Measurements from ENCODE around the gene ARFIP1. TPM values are rescaled to one million over a fixed set of nuclear protein-coding genes. Genes with fewer than 3 reads are reported as not detected.
"Not testable (repeated sequence)": the region's sequence is repeated elsewhere in the genome, so short reads cannot be mapped to it uniquely, and the experiment has no call there.

The ARFIP1 gene, protein sequence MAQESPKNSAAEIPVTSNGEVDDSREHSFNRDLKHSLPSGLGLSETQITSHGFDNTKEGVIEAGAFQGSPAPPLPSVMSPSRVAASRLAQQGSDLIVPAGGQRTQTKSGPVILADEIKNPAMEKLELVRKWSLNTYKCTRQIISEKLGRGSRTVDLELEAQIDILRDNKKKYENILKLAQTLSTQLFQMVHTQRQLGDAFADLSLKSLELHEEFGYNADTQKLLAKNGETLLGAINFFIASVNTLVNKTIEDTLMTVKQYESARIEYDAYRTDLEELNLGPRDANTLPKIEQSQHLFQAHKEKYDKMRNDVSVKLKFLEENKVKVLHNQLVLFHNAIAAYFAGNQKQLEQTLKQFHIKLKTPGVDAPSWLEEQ
- total RNA-seq (2014; rRNA removed; shearing (Covaris generic)), result 39.7 and 52.7 TPM in 2 replicates

GRCh38 chr4:152779513-152780266 lies at the start of gene ARFIP1, which contains the start of gene TIGD4:
Gene ARFIP1, plus strand, starts transcription at chr4:152779954. Its CDS starts 49,680 bp downstream, at chr4:152829634.
Gene TIGD4, minus strand, starts transcription at chr4:152779730. Its CDS starts 8,726 bp downstream, at chr4:152771004.
- DNase-seq (ENCODE audit: low read depth), result peak; percentile 95

- DNase-seq (ENCODE audit: low read depth), result no peak
Observed at GRCh38 chr4:152731997-152732396, 47.8 kb upstream of the ARFIP1 start.

DNA sequence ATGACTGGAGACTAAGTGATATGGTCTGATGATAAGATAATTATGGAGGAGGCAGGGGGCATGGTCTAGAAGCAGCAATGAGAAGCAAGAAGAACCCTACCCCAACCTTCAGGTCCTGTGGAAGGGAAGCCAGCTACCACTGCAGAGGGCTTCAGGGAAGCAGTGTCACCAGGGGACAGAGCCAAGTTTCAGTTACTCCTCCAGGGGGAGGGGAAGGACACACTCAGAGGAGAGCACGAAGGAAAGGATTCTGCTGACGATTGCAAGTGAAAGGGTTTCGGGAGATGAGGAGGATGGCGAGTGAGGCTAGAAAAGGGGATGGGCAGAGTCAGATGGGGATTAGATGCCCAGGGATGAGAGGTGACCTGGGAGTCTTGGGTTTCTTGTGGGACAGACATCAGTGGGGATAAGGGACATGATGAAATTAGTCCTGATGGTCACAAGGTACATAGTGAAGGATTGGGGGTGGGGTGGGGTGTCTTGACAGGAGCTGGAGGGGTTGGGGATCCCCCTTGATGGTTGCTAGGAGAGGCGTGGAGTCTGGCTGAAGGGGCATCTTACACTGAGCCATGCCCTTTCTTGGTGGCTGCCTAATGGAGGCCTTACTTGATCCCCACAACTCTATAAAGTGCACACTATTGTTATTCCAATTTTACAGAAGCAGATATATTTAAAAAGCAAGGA lies 45.6 kb upstream of the ARFIP1 start:
- no peak for DNase-seq (ENCODE audit: low read depth)

GRCh38 chr4:152734699-152735050 lies 45.1 kb upstream of the ARFIP1 start:
- no peak for DNase-seq (ENCODE audit: low read depth)

- DNase-seq (ENCODE audit: low read depth), result peak; percentile 9
Observed at GRCh38 chr4:152735396-152735859, 44.3 kb upstream of the ARFIP1 start.

GRCh38 chr4:152735906-152736305 lies 43.8 kb upstream of the ARFIP1 start:
- no peak for DNase-seq (ENCODE audit: low read depth)

DNA sequence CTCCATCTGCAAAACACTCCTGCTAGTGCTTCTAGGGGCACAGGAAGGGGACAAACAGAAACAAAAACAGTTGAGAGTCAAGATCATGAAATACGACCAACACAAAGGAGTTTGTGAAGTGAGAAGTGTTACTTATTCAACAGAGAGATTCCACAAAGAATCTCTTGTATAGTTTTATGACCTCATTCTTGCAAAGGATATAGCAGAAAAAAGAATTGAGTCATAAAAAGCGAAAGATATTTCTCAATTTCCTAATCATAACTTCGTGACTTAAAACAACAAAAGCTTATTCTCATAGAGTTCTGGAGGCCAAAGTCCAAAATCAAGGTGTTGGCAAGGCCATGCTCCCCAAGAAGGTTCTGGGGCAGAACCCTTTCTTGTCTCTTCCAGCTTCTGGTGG lies 40.9 kb upstream of the ARFIP1 start:
- no peak for DNase-seq (ENCODE audit: low read depth)

DNA sequence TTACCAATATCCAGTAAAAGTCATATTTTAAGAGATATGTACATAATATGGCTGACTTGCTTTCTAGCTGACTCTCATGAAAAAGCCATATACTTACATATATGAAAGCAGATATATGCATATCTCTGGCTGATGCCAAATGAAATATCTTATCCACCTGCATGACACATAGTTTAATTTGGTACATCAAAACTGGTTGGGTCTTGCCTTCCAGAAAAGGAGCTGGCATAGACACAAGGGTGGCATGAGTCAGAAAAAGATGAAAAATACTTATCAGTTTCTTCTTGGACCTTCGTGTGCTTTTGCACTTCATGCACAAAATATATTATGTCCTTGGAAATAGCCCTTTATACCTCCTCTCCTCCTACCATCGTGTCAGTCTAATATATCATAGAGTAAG lies 32.3 kb upstream of the ARFIP1 start:
- DNase-seq (ENCODE audit: low read depth), result no peak

DNA sequence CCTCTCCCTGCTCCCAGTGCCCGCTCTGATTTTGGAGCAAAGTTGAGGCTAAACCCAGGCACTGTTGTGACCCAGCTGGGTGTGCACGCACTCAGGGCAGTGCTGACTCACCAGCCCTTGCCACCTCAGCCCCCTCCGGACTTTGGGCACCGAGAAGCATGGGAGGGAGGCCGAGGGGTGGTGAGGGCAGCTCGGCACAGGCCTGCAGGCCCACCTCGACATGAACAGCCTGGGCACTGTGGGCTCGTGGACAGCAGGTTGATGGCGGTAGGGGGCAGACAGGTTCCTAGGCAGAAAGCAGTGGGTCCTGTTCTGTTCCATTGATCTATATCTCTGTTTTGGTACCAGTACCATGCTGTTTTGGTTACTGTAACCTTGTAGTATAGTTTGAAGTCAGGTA lies 31.1 kb upstream of the ARFIP1 start:
- no peak for DNase-seq (ENCODE audit: low read depth)

GRCh38 chr4:152763796-152764195 lies 16.0 kb upstream of the ARFIP1 start:
- no peak for DNase-seq (ENCODE audit: low read depth)

DNA sequence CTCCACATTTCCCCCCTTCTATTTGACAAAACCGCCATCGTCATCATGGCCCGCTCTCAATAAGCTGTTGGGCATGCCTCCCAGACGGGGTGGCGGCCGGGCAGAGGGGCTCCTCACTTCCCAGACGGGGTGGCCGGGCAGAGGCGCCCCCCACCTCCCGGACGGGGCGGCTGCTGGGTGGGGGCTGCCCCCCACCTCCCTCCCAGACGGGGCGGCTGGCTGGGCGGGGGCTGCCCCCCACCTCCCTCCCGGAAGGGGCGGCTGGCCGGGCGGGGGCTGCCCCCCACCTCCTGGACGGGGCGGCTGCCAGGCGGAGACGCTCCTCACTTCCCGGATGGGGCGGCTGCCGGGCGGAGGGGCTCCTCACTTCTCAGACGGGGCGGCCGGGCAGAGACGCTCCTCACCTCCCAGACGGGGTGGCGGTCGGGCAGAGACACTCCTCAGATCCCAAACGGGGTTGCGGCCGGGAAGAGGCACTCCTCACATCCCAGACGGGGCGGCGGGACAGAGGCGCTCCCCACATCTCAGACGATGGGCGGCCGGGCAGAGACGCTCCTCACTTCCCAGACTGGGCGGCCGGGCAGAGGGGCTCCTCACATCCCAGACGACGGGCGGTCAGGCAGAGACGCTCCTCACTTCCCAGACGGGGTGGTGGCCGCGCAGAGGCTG lies 14.6 kb upstream of the ARFIP1 start:
- not testable (repeated sequence) for DNase-seq (ENCODE audit: low read depth)

- DNase-seq (ENCODE audit: low read depth), result no peak
Observed at GRCh38 chr4:152771741-152772533, 7.8 kb upstream of the ARFIP1 start.

DNA sequence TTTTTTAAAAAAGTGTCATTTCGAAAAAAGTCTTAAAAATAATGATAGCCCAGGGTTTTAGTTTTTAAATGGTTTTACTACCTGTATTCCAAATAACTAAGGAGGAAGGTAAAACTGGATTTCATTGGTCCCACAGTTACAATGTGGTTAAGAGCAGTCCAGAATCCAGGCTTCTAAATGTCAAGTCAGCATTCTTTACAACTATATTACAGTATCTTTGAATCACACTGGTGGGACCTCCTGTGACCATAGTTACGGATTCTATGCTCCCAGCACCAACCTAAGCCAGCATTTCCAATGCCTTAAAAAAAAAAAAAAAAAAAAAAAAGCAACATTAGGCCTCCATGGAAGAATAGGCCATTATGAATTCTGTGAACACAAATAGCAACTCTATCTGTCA lies 6.4 kb upstream of the ARFIP1 start:
- DNase-seq (ENCODE audit: low read depth), result no peak

- DNase-seq (ENCODE audit: low read depth), result no peak
Observed at GRCh38 chr4:152773953-152774352, 5.8 kb upstream of the ARFIP1 start.

GRCh38 chr4:152776352-152776751 lies 3.4 kb upstream of the ARFIP1 start:
- DNase-seq (ENCODE audit: low read depth), result no peak

- DNase-seq (ENCODE audit: low read depth), result no peak
Observed at GRCh38 chr4:152777488-152777887, 2.3 kb upstream of the ARFIP1 start.

DNA sequence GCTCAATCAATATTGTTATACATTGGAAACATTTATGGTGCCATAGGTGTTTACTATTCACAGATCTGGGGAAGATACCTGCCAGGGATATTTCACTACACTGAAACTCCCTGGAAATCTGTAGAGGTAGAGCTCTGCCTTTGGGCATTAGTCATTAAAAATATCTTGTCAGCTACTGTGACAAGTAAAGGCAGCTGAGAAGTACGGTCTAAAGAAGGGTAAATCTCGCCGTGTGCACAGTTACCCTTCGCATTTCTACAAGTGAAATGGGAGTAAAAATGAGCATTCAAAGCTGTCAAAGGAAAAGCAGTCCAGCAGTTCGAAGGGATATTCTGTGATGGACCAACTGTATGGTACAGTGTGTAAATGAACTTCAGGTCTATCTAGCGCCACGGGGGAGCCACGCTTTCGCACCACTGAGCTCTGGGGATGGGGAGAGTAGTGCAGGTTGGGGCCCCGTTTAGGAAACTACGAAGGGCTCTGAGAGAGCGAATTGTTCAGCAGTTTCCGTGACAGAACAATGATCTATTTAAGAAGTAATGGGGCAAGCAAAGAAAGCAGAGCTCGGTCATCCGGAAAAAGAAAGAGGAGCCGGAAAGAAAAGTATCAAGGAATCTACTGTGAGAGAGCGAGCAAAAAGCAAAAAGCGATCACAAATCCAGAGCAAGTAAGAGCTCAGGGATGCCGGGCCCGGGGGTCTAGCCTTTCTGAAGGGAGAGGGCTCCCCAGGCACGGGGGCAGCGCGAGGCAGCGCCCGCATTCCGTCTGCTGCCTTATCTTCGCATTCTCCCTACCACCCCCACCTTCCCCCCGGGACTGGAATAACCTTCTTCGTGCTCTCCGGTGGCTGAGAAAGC lies 870 bp upstream of the ARFIP1 start:
- peak; percentile 19 for DNase-seq (ENCODE audit: low read depth)

- peak; percentile 29 for DNase-seq (ENCODE audit: low read depth)
Observed at GRCh38 chr4:152780267-152780778, 569 bp downstream of the ARFIP1 start.

- DNase-seq (ENCODE audit: low read depth), result peak; percentile 26
Observed at GRCh38 chr4:152784490-152785350, 5.0 kb downstream of the ARFIP1 start.
